Lower leg skin (tissue), 3 donors: ENCODE measurements around the gene DLGAP1.

Source experiments
- POLR2A ChIP-seq, 2 donors: fragments of 450-650 bp; IDR thresholded peaks; one replicate each; pipeline ENCODE4 v1.6.1; 2016 to 2017; ENCODE audit warnings: antibody characterized with exemption in 2 of 2, mild to moderate bottlenecking in 1 of 2, moderate library complexity in 1 of 2
- TF ChIP-seq, protein P1 (sequence below), 3 donors: fragments of 450-650 bp; IDR thresholded peaks; one replicate each; pipeline ENCODE4 v1.5.1; 2016; ENCODE audit warnings: antibody characterized with exemption in 3 of 3, mild to moderate bottlenecking in 3 of 3, moderate library complexity in 2 of 3

DNA sequence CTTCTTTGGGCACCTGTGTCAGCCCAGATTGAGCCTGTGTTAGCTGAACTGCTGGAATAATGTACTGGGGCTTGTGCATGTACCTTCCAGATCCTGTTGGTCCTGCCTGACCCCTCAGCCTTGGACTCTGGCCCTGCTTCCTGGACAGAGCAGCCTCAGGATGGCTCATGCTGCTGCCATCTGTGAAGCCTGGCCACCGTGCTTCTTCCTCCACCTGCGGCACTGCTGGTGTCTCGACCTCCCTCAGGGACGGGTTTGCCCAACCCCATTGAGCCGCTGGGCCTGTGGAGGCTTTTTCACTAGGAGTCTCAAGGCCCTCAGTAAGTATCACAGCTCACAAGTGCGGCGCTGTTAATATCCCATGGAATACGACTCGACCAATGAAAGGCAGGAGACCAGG is 662.4 kb downstream of the DLGAP1 start:
- TF ChIP-seq, protein P1, sequence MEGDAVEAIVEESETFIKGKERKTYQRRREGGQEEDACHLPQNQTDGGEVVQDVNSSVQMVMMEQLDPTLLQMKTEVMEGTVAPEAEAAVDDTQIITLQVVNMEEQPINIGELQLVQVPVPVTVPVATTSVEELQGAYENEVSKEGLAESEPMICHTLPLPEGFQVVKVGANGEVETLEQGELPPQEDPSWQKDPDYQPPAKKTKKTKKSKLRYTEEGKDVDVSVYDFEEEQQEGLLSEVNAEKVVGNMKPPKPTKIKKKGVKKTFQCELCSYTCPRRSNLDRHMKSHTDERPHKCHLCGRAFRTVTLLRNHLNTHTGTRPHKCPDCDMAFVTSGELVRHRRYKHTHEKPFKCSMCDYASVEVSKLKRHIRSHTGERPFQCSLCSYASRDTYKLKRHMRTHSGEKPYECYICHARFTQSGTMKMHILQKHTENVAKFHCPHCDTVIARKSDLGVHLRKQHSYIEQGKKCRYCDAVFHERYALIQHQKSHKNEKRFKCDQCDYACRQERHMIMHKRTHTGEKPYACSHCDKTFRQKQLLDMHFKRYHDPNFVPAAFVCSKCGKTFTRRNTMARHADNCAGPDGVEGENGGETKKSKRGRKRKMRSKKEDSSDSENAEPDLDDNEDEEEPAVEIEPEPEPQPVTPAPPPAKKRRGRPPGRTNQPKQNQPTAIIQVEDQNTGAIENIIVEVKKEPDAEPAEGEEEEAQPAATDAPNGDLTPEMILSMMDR (IDR thresholded peaks at IDR 0.05) = no peak
- no peak for TF ChIP-seq POLR2A (IDR thresholded peaks at IDR 0.05)
